Endothelial cell of umbilical vein (primary cell): Measurements from ENCODE around the gene TLR1. TPM values are rescaled to one million over a fixed set of nuclear protein-coding genes. Genes with fewer than 3 reads are reported as not detected.

Experiments used
- polyA plus RNA-seq, 4 experiments: library from polyadenylated mRNA; depleted of rRNA in 3 of 4; stranded (reverse) in 3 of 4; unstranded in 1 of 4; fragments of >200 nt; gene quantifications; 2 replicates each; pipeline versions ENCODE4 v1.2.1 to v1.2.3, GENCODE V29; 2011 to 2012; ENCODE audit warnings: missing spikeins in 1 of 4
- small RNA-seq: library from RNA; depleted of rRNA; stranded (forward); fragments of <200 nt; gene quantifications from one replicate; pipeline ENCODE3, GENCODE V24; 2012; ENCODE audit warnings: low replicate concordance, low read depth; ENCODE audit not compliant: insufficient read depth, insufficient read length
- total RNA-seq: library from RNA; stranded (reverse); gene quantifications from 2 replicates; pipeline ENCODE4 v1.2.3, GENCODE V29; 2021

TLR1 gene
- total and polyA plus RNA-seq, 2 donors (not counting 3 experiments of a cell fraction or from before 2014, with no cell fraction given): 0.81 to 2.7 TPM

Small RNA genes lying within 50 kb of the gene (small RNA-seq; reads per million reads assigned to genes)
- not detected for gene RNA5SP158

Other genes with a start within 250 kb of the TLR1 start
- gene KLF3, start 140.6 kb downstream of the TLR1 start, total RNA-seq: 50.5 and 51.8 TPM in 2 replicates
- gene KLF3, start 140.6 kb downstream of the TLR1 start, polyA plus RNA-seq: 23.7 and 27.7 TPM in 2 replicates
- not detected in 2 replicates for gene TLR10, start 21.8 kb downstream of the TLR1 start, total RNA-seq
- gene TLR10, start 21.8 kb downstream of the TLR1 start, polyA plus RNA-seq: not detected in 2 replicates
- 1.1 and 1.7 TPM in 2 replicates for gene TLR6, start 52.0 kb upstream of the TLR1 start, total RNA-seq
- gene TLR6, start 52.0 kb upstream of the TLR1 start, polyA plus RNA-seq: 0.16 and 0.19 TPM in 2 replicates
- 99.2 and 101 TPM in 2 replicates for gene FAM114A1, start 63.0 kb upstream of the TLR1 start, total RNA-seq
- 91.8 and 118 TPM in 2 replicates for gene FAM114A1, start 63.0 kb upstream of the TLR1 start, polyA plus RNA-seq
- 1.00 and 2.7 TPM in 2 replicates for gene TMEM156, start 227.6 kb upstream of the TLR1 start, total RNA-seq
- 0.33 and 0.39 TPM in 2 replicates for gene TMEM156, start 227.6 kb upstream of the TLR1 start, polyA plus RNA-seq